ENCODE data around the gene KNTC1. TPM values are rescaled to one million over a fixed set of nuclear protein-coding genes. Genes with fewer than 3 reads are reported as not detected.

Gene KNTC1, protein sequence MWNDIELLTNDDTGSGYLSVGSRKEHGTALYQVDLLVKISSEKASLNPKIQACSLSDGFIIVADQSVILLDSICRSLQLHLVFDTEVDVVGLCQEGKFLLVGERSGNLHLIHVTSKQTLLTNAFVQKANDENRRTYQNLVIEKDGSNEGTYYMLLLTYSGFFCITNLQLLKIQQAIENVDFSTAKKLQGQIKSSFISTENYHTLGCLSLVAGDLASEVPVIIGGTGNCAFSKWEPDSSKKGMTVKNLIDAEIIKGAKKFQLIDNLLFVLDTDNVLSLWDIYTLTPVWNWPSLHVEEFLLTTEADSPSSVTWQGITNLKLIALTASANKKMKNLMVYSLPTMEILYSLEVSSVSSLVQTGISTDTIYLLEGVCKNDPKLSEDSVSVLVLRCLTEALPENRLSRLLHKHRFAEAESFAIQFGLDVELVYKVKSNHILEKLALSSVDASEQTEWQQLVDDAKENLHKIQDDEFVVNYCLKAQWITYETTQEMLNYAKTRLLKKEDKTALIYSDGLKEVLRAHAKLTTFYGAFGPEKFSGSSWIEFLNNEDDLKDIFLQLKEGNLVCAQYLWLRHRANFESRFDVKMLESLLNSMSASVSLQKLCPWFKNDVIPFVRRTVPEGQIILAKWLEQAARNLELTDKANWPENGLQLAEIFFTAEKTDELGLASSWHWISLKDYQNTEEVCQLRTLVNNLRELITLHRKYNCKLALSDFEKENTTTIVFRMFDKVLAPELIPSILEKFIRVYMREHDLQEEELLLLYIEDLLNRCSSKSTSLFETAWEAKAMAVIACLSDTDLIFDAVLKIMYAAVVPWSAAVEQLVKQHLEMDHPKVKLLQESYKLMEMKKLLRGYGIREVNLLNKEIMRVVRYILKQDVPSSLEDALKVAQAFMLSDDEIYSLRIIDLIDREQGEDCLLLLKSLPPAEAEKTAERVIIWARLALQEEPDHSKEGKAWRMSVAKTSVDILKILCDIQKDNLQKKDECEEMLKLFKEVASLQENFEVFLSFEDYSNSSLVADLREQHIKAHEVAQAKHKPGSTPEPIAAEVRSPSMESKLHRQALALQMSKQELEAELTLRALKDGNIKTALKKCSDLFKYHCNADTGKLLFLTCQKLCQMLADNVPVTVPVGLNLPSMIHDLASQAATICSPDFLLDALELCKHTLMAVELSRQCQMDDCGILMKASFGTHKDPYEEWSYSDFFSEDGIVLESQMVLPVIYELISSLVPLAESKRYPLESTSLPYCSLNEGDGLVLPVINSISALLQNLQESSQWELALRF (N-terminal part only)
- total RNA-seq = 69.3 and 82.3 TPM in 2 replicates

DNA sequence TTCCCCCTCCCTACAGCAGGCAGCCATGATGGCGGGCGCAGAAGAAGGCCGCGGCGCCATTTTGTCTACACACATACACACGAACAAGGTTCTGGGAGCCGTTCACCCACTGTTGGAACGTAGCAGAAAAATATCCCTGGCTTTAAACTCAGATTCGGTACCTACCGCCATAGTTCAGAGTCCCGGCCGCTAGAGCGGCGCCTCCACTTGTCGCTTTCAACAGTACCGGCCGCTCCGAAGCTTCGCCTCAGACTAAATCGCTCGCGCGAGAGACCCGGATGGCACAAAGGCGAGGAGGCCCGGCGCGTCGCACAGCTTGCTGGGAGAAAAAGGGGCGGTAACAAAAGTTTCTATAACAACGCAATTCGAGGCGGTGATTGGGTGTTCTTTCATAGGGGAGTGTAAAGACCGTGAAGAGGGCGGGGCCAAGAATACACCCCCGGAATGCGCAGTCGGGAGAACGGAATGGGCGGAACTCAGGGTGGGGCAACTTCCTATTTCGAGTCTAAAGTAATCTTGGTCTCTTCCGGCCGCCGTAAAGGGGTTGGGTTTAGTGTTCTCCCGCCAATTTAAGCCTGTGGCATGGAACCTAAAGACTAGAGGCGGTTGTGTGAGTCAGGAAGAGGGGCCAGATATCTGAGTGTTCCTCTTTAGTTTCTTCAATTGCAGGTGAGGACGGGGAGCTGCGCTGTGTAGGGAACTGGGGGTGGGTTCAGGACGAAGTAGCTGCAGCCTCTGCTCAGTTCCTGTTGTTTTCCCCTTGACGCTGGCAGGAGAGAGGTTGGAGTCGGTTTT lies at the start of gene KNTC1, which contains the start of gene RSRC2:
Gene KNTC1 (plus strand): TSS at position 567 of the 795 bp plus-strand sequence. CDS start 2,815 bp downstream, outside the sequence.
Gene RSRC2 (minus strand): TSS at position 254 of the 795 bp plus-strand sequence. CDS start 83 bp downstream, at position 171.

DNA sequence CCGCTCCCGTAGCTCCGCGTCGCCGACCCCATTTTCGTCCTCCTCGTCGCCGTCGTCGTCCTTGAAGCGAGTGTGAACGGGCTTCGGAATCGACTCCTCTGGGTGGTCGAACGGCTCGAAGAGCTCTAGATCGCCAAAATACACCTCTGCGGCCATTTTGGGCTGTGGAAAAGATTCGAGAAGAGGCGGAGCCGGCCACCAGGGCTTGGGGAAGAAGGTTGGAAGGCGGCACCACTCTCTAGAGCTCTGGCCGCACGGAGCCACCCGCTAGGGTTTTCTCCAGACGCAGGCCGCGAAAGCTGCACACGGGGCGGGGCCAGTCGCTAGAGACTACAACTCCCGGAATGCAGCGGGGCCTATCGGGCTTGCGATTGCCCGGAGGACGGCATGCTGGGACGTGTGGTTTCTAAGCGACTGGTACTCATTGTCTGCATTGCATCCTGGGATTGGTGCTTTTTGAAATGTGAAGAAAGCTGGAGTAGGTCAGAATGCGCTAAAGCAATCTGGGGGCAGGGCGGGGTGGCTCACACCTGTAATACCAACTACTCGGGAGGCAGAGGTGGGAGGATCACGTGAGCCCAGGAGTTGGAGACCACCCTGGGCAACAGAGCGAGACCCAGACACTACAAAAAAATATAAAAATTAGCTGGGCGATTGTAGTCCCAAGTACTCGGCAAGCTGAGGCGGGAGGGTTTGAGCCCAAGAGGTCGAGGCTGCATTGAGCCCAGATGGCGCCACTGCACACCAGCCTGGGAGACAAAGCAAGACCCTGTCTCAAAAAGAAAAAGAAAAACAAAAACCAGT lies 26.2 kb upstream of the KNTC1 start, which contains the start of gene ZCCHC8:
Gene ZCCHC8 (minus strand): TSS at position 248 of the 804 bp plus-strand sequence. CDS start 92 bp downstream, at position 156.

Small RNAs within 50 kb of the gene (small RNA-seq; reads per million reads assigned to genes)
- gene AC026333.1 (not detected), gene RF00411 (not detected)

Other genes with a start within 250 kb of the KNTC1 start
- gene CLIP1, start 104.6 kb upstream of the KNTC1 start, total RNA-seq = 70.4 and 86.7 TPM in 2 replicates
- 30.6 and 32.0 TPM in 2 replicates for gene ZCCHC8, start 26.3 kb upstream of the KNTC1 start, total RNA-seq
- gene RSRC2, start 313 bp upstream of the KNTC1 start, total RNA-seq = 58.6 and 61.7 TPM in 2 replicates
- gene HCAR2, start 176.1 kb downstream of the KNTC1 start, total RNA-seq = not detected in 2 replicates
- not detected in 2 replicates for gene HCAR3, start 189.6 kb downstream of the KNTC1 start, total RNA-seq
- gene HCAR1, start 203.6 kb downstream of the KNTC1 start, total RNA-seq = not detected in 2 replicates
- gene DENR, start 225.6 kb downstream of the KNTC1 start, total RNA-seq = 67.5 and 71.4 TPM in 2 replicates
- 0.72 and 0.80 TPM in 2 replicates for gene CCDC62, start 247.3 kb downstream of the KNTC1 start, total RNA-seq